ENCODE measurements around the gene MYOT.

DNA sequence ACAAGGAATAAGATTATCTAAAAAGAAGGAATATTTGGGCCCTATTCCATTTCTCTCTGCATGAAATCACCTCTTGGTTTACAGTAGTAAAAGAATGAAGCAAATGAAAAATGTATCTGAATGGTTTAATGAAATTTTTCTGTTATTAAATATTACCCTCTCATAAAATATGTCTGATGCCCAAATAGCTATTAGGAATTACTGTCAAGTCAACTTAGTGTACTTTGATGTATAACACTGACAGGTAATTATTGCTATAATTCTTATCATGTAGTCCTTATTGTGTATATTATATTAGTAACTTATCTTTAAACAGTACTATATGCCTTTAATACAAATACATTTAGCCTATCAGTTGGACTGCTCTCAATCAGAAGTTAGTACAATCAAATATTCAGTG lies 8.4 kb downstream of the MYOT start:
- TF ChIP-seq, protein P1, sequence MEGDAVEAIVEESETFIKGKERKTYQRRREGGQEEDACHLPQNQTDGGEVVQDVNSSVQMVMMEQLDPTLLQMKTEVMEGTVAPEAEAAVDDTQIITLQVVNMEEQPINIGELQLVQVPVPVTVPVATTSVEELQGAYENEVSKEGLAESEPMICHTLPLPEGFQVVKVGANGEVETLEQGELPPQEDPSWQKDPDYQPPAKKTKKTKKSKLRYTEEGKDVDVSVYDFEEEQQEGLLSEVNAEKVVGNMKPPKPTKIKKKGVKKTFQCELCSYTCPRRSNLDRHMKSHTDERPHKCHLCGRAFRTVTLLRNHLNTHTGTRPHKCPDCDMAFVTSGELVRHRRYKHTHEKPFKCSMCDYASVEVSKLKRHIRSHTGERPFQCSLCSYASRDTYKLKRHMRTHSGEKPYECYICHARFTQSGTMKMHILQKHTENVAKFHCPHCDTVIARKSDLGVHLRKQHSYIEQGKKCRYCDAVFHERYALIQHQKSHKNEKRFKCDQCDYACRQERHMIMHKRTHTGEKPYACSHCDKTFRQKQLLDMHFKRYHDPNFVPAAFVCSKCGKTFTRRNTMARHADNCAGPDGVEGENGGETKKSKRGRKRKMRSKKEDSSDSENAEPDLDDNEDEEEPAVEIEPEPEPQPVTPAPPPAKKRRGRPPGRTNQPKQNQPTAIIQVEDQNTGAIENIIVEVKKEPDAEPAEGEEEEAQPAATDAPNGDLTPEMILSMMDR (conservative IDR thresholded peaks at IDR 0.05; ENCODE audit: low read depth, low read length): no peak
- TF ChIP-seq EZH2 (IDR thresholded peaks at IDR 0.05; ENCODE audit: borderline replicate concordance, low read depth, low read length, poor library complexity, severe bottlenecking): no peak
